GM12875 (cell line): Measurements from ENCODE around the gene CACNA2D3.

Experiments used
- H3K4me3 ChIP-seq: one replicate; pipeline ENCODE4 v1.5.1; 2011; ENCODE audit warnings: low read depth, low read length, control low read depth
- TF ChIP-seq, protein P1 (sequence below): IDR thresholded peaks from 2 replicates; pipeline ENCODE4 v1.5.1; 2011; ENCODE audit warnings: low read depth, mild to moderate bottlenecking, control low read depth, inconsistent platforms, low read length, moderate library complexity, borderline replicate concordance; ENCODE audit not compliant: insufficient read depth

Gene CACNA2D3

DNA sequence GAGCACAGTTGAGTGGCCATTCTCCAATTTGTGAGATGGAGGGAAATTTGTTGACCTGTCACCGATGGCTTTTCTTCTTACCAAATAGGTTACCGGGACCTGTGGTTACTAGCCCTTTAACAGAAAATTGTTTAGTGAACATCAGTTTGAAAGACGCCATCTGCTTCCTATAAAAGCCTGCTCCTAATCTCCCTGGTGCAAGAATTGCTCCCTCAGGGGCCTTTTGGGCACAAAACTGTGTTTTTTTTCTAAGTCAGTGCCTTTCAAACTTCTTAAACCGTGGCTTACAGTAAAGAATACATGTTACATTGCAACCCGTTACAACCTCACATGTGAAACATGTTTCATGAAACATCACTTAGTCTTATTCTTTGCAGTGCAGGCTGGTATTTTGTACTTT lies 15.0 kb downstream of the CACNA2D3 start:
- TF ChIP-seq, protein P1, sequence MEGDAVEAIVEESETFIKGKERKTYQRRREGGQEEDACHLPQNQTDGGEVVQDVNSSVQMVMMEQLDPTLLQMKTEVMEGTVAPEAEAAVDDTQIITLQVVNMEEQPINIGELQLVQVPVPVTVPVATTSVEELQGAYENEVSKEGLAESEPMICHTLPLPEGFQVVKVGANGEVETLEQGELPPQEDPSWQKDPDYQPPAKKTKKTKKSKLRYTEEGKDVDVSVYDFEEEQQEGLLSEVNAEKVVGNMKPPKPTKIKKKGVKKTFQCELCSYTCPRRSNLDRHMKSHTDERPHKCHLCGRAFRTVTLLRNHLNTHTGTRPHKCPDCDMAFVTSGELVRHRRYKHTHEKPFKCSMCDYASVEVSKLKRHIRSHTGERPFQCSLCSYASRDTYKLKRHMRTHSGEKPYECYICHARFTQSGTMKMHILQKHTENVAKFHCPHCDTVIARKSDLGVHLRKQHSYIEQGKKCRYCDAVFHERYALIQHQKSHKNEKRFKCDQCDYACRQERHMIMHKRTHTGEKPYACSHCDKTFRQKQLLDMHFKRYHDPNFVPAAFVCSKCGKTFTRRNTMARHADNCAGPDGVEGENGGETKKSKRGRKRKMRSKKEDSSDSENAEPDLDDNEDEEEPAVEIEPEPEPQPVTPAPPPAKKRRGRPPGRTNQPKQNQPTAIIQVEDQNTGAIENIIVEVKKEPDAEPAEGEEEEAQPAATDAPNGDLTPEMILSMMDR: no peak
- H3K4me3 ChIP-seq: no peak overlapping the region

DNA sequence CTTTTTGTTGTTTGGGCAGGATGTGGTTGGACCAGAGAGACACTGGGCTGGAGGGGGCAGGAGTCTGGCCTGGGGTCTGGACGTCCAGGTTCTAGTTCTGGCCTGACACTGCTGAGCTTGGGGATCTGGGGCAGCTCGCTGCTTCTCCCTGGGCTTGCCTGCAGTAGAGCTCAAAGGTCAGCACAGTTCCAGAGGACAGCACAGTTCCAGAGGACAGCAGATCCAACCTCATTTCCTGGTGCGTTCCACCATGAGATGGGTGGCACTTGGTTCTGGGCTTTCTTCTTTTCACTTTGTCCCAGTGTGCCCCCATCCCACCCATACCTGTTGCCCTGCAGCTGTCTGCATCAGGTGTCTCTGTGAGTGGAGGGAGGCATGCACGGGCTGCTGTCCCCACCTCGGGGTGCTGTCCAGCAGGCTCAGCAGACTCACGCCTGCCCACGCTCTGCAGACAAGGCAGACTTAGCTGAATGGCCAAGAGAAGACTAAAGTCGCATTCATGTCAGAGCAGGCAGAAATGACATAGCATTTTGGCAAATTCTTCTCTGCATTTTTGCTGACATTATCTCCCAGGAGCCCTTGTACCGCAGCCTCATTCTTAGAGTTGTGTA lies 16.7 kb downstream of the CACNA2D3 start:
- H3K4me3 ChIP-seq: no peak overlapping the region
- TF ChIP-seq, protein P1: no peak

DNA sequence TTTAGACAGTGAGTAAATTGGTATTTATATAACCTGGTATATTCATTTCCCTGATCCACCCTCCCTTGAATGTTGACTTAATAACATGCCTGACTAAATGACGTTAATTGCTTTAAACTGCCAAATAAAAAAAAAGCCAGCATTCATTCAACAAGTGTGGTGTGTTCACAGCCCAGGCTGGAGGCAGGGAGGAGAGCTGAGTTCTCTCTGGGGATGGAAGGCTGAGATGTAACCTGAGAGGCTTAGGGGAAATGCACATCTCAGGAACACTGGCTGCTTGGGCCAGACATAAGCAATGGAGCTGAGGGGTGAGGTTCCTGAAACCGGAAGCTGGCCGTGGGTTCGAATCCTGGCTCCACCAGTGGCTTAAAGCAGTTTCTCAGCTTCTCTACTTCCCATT lies 17.3 kb downstream of the CACNA2D3 start:
- no peak overlapping the region for H3K4me3 ChIP-seq
- TF ChIP-seq, protein P1: no peak

DNA sequence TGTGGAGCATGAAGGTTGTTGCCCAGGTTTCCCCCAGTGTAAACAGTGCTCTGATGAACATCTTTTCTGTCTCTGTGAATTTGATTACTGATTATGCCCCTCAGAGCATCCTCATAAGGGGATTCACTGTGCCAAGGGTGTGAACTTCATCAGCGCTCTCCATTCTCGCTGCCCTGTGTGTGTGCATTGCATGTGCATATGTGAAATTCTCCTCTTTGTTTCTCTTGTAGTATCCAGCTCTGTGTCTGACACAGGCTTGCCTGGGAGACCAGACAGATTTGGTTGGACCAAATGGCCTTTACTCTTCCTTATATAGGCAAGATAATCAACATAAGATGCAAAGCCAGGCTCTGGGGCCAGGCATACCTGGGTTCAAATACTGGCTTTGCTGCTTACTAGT lies 21.9 kb downstream of the CACNA2D3 start:
- TF ChIP-seq, protein P1: no peak
- H3K4me3 ChIP-seq: no peak overlapping the region

DNA sequence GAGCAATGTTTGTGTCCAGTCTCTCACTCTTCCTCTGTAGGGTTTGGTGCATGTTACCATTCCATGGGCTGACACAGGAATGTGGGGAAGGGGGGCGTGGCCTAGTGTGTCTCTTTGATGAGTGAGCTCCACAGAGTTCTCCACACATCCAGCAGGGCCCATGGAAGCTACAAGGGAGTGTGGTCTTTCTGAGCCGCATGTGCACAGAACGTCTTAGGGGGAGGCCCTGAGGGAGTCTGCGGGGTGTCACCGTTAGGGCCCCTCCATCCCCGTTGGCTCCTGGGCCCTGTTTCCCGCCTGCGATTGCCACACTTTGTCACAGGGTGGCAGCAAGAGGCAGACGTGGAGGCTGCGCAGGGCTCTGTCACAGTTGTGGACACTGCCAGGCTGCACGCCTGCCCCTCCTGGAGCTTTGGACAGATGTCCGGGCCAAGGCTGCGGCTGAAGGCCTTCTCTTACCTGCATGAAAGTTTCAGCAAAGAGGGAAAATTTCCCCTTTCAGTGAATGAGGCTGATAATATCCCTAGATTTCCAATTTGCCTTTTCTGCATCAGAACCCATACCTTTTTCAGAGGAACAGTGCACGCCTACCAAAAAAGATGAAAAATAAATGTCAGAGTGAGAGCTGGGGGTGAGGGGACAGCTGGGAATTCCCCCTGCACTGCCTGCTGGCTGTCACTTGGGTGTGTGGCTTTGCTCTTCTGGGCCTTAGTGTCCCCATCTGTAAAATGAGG lies 24.3 kb downstream of the CACNA2D3 start:
- H3K4me3 ChIP-seq: no peak overlapping the region
- TF ChIP-seq, protein P1: peak; percentile 54

DNA sequence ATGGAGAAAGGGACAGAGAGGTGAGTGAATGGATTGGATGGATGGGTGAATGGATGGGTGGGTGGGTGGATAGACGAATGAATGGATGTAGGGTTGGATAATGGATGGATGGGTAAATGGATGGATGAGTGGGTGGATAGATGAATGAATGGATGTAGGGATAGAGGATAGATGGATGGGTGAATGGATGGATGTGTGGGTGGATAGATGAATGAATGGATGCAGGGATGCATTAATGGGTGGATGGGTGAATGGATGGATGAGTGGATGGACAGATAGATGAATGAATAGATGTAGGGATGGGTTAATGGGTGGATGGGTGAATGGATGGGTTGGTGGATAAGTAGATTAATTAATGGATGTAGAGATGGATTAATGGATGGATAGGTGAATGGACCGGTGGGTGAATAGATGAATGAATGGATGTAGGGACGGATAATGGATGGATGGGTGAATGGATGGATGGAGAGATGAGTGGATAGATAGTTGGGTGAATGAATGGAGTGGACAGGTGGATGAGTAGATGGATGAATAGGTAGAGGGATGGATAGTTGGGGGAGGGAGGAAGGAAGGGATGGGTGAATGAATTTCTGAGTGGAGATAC lies 28.6 kb downstream of the CACNA2D3 start:
- no peak overlapping the region for H3K4me3 ChIP-seq
- TF ChIP-seq, protein P1: no peak
